GM21423 (cell line): ENCODE measurements around the gene PEMT.

Source experiments
- ATAC-seq: cut with Tn5 transposase; IDR thresholded peaks from one replicate; pipeline ENCODE4 v1.9.1; 2021; ENCODE audit warnings: mild to moderate bottlenecking, moderate library complexity; ENCODE audit not compliant: unreplicated experiment

Gene PEMT

DNA sequence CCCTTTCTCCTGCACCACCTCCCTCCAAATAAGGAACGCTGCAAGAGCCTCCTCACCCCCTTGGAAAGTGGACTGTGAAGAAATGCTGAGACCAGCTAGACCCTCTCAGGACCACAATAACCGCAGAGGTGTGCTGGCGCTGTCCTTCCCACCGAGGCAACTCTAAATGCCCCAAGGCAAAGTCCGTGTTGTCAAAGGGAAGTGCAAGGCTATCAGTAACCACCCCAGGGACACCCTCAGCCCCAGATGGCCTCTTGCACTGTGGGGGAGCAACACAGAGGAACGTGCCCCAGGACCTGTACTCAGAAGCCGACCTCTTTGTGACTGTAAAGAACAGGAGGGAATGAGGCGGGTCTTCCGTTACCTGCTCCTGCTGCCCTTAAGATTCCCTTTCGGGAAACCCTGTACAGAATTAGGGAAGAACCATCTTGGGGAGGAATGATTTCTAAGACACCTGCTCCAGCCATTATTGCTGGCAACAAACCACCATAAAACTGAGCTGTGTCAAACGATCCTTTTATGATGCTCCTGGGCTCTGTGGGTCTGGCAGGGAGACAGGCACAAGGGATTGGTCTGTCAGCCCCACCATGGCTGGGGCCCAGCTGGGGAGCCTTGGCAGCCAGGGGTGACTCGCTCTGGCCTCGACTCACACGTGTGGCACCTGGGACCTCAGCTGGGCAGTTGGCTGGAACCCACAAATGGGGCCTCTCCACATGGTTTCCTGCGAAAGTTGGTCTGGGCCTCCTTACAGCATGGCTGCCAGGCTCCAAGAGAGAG is 129.3 kb downstream of the PEMT start:
- no peak for ATAC-seq

DNA sequence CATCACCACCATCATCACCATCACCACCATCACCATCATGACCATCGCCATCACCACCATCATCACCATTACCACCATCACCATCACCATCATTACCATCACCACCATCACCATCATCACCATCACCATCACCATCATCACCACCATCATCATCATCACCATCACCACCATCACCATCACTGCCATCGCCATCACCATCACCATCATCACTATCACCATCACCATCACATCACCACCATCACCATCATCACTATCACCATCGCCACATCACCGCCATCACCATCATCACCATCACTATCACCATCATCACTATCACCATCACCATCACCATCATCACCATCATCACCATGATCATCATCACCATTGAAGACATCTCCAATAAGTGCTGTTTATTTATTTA is 131.5 kb downstream of the PEMT start:
- ATAC-seq: no peak

DNA sequence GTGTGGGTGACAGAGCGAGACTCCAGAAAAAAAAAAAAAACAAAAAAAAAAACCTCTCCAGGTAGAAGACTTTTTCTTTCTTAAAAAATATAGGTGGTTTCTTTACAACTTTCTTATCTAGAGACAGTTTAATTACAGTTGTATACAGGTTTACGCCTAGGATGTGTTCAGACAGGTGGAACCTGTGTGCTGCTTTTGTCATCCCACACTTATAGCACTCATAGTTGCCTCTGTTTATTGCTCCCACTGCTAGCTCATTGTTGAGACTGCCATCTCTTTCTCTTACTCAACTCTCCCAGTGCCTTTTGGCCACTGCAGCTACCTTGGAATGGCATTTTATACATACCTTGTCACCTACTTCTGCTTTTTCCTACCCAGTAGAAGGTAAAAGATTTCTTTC is 133.8 kb downstream of the PEMT start:
- no peak for ATAC-seq

DNA sequence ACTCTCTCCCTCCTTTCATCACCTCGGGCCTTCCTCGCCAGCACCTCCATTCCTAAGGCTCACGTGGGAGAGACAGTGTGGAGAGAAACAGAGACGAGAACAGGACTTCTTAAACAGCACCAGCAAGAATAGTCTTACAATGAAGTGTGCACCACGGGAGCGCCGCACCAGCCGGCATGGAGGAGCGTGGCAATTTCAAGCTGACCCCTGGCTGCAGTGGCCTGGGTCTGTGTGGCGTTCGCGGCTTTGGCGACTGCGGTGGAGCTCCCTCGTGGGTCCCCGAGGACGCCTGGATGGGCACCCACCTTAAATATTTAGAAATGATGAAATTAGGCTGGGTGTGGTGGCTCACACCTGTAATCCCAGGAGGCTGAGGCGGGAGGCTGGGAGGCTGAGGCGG is 135.3 kb downstream of the PEMT start:
- ATAC-seq: no peak
